ENCODE results near the gene LAP3. TPM values are rescaled to one million over a fixed set of nuclear protein-coding genes. Genes with fewer than 3 reads are reported as not detected.

Gene LAP3
- 39.0 and 63.9 TPM in 2 replicates for total RNA-seq

GRCh38 chr4:17576932-17577664, at the start of gene LAP3:
Gene LAP3, plus strand, starts transcription at chr4:17577198. Its CDS starts 268 bp downstream, at chr4:17577466.

GRCh38 chr4:17614416-17615299, 37.7 kb downstream of the LAP3 start, which contains the start of gene MED28:
Gene MED28, plus strand, starts transcription at chr4:17614641. Its CDS starts 14 bp downstream, at chr4:17614655.

Other genes with a start within 250 kb of the LAP3 start
- 11.1 and 24.4 TPM in 2 replicates for gene QDPR, start 65.1 kb upstream of the LAP3 start, total RNA-seq
- gene CLRN2, start 62.0 kb upstream of the LAP3 start, total RNA-seq: not detected in 2 replicates
- 8.9 and 9.6 TPM in 2 replicates for gene MED28, start 37.4 kb downstream of the LAP3 start, total RNA-seq
- gene FAM184B, start 204.4 kb downstream of the LAP3 start, total RNA-seq: not detected in 2 replicates
- 18.4 and 46.3 TPM in 2 replicates for gene DCAF16, start 233.6 kb downstream of the LAP3 start, total RNA-seq
- 10.9 and 22.8 TPM in 2 replicates for gene NCAPG, start 233.8 kb downstream of the LAP3 start, total RNA-seq